Spleen (tissue), 11 donors: ENCODE results near the gene LACTBL1. TPM values are rescaled to one million over a fixed set of nuclear protein-coding genes. Genes with fewer than 3 reads are reported as not detected.

Source experiments
- DNase-seq: peaks from one replicate; pipeline ENCODE4 v3.0.0-alpha.2; 2020
- H3K27ac ChIP-seq, 8 donors: fragments of 200-600 bp; sonication (generic) in 7 of 8; 1 replicate in 4 of 8; 2 replicates in 4 of 8; pipeline versions ENCODE4 v1.5.0 to v1.8.0; 2016 to 2021; ENCODE audit warnings: inconsistent platforms in 4 of 8, mild to moderate bottlenecking in 4 of 8, moderate library complexity in 1 of 8
- H3K27me3 ChIP-seq, 7 donors: fragments of 200-600 bp; sonication (generic) in 6 of 7; replicated peaks in 1 of 7; 1 replicate in 4 of 7; 2 replicates in 3 of 7; pipeline versions ENCODE4 v1.5.0 to v1.8.0; 2016 to 2021; ENCODE audit warnings: inconsistent platforms in 3 of 7, mild to moderate bottlenecking in 1 of 7
- H3K36me3 ChIP-seq, 6 donors: fragments of 200-600 bp; sonication (generic) in 5 of 6; 1 replicate in 4 of 6; 2 replicates in 2 of 6; pipeline versions ENCODE4 v1.5.0 to v1.8.0; 2016 to 2021; ENCODE audit warnings: inconsistent platforms in 2 of 6
- H3K4me1 ChIP-seq, 6 donors: fragments of 200-600 bp; sonication (generic) in 5 of 6; 1 replicate in 3 of 6; 2 replicates in 3 of 6; pipeline versions ENCODE4 v1.5.0 to v1.8.0; 2016 to 2021; ENCODE audit warnings: inconsistent platforms in 3 of 6
- H3K4me3 ChIP-seq, 8 donors: fragments of 200-600 bp; sonication (generic) in 7 of 8; 1 replicate in 4 of 8; 2 replicates in 4 of 8; pipeline versions ENCODE4 v1.5.0 to v1.8.0; 2016 to 2021; ENCODE audit warnings: inconsistent platforms in 4 of 8, mild to moderate bottlenecking in 4 of 8, moderate library complexity in 2 of 8
- H3K9me3 ChIP-seq, 8 donors: fragments of 200-600 bp; sonication (generic) in 7 of 8; 1 replicate in 4 of 8; 2 replicates in 4 of 8; pipeline versions ENCODE4 v1.5.0 to v1.8.0; 2016 to 2021; ENCODE audit warnings: inconsistent platforms in 4 of 8
- CTCF ChIP-seq, 11 experiments: fragments of 200-600 bp in 7 of 11; fragments of 450-650 bp in 4 of 11; sonication (generic) in 4 of 11; IDR thresholded peaks in 8 of 11; conservative IDR thresholded peaks in 3 of 11; 1 replicate in 7 of 11; 2 replicates in 4 of 11; pipeline versions ENCODE4 v1.4.0 to v1.8.0; 2016 to 2021; ENCODE audit warnings: antibody characterized with exemption in 11 of 11, inconsistent platforms in 4 of 11, mild to moderate bottlenecking in 1 of 11
- POLR2A ChIP-seq, 3 donors: fragments of 450-650 bp; IDR thresholded peaks; one replicate each; pipeline ENCODE4 v1.5.1; 2017; ENCODE audit warnings: antibody characterized with exemption in 3 of 3, mild to moderate bottlenecking in 1 of 3
- POLR2AphosphoS5 ChIP-seq, 3 donors: sonication (generic); formaldehyde crosslinking; IDR thresholded peaks; one replicate each; pipeline ENCODE4 v1.5.1; 2017; ENCODE audit warnings: antibody characterized with exemption in 3 of 3
- WGBS, 5 donors: extraction: QIAGEN DNeasy Blood & Tissue Kit in 3 of 5; methylation state at CpG; one replicate each; pipeline versions ENCODE4 v1.1.5 to v1.1.7; 2013 to 2018; 5-methylcytosine and 5-hydroxymethylcytosine counted together
- intact Hi-C: fragments of 100-400 bp; cut with DNase I; formaldehyde crosslinking; loops from one replicate; pipeline ENCODE4 v1.15.0; 2023; ENCODE audit warnings: low total_unique reads
- polyA plus RNA-seq, 3 donors: library from polyadenylated mRNA; stranded (reverse); fragments of 200-250 nt; gene quantifications; one replicate each; pipeline ENCODE4 v1.2.1, GENCODE V29; 2013
- total RNA-seq, 7 donors: library from RNA; depleted of rRNA in 3 of 7; stranded (reverse); fragments of >200 nt in 3 of 7; fragmentation: NEBNext Ultra II Directional in 4 of 7; extraction: Animal tissue kit (Norgen Biotek cat#: 25700) in 4 of 7; gene quantifications; one replicate each; pipeline versions ENCODE4 v1.1.0 to v1.2.1, GENCODE V29; 2016 to 2021
- donor health status: healthy with polysubstance abuse.
- donor health status: DM: no; HTN: no; CAD: no; lungs with moderate emphysema.
- donor health status: DM: no; HTN: no; CAD: no.
- donor health status: Bipolar disorder and iron deficiency.
- donor health status: healthy.
- donor health status: DM: no; HTN: no; CAD: no.
- donor health status: DM: yes; HTN: yes; CAD: no.

The LACTBL1 gene
- total and polyA plus RNA-seq, 10 donors, result not detected

GRCh38 chr1:22930240-22930912 is 42.3 kb downstream of the LACTBL1 start:
- peaks cover 0 to 6% (median 0%) of the 10 kb centered on the region in 7 donors for H3K27me3 ChIP-seq
- 34 to 46% (median 39%) methylated on average over 11 of the region's 11 CpGs for WGBS, 5 donors
- H3K36me3 ChIP-seq, result no peaks in the 10 kb centered on the region
- DNase-seq, result peak; percentile 57
- TF ChIP-seq CTCF (IDR thresholded peaks at IDR 0.05 in 8 of 11, conservative IDR thresholded peaks at IDR 0.05 in 3 of 11) (peak; percentile 36 to 74 (median 63)), POLR2A (IDR thresholded peaks at IDR 0.05) (no peak), POLR2AphosphoS5 (IDR thresholded peaks at IDR 0.05) (no peak)
- H3K9me3 ChIP-seq, result peaks cover 0 to 2% (median 0%) of the 10 kb centered on the region in 8 donors
- no peak overlapping the region for H3K27ac ChIP-seq
- H3K4me3 ChIP-seq, result no peak overlapping the region
- no peaks in the 10 kb centered on the region for H3K4me1 ChIP-seq
- intact Hi-C loops, result loop anchor here (10.0 kb wide), 2 partner anchors 226 to 266 kb away; no protein-coding TSS in a partner anchor

GRCh38 chr1:22925111-22925510 is 47.6 kb downstream of the LACTBL1 start:
- intact Hi-C loops, result no loop called here

GRCh38 chr1:22922640-22923039 is 50.0 kb downstream of the LACTBL1 start:
- Histone ChIP-seq H3K4me1 (peaks cover 0 to 6% (median 0%) of the 10 kb centered on the region in 6 donors), H3K27ac (no peak overlapping the region), H3K36me3 (no peaks in the 10 kb centered on the region), H3K9me3 (no peaks in the 10 kb centered on the region), H3K27me3 (peaks cover 0 to 13% (median 0%) of the 10 kb centered on the region in 7 donors), H3K4me3 (no peak overlapping the region)
- intact Hi-C loops, result no loop called here
- WGBS, 5 donors, result 87 to 97% (median 91%) methylated on average over 1 of the region's 1 CpG
- peak; percentile 9 for DNase-seq
- TF ChIP-seq POLR2A (IDR thresholded peaks at IDR 0.05) (no peak), POLR2AphosphoS5 (IDR thresholded peaks at IDR 0.05) (no peak), CTCF (IDR thresholded peaks at IDR 0.05 in 8 of 11, conservative IDR thresholded peaks at IDR 0.05 in 3 of 11) (no peak)

More at GRCh38 chr1:22925111-22925510, 47.6 kb downstream of the LACTBL1 start:
- TF ChIP-seq POLR2AphosphoS5 (IDR thresholded peaks at IDR 0.05) (no peak), CTCF (IDR thresholded peaks at IDR 0.05 in 8 of 11, conservative IDR thresholded peaks at IDR 0.05 in 3 of 11) (no peak), POLR2A (IDR thresholded peaks at IDR 0.05) (no peak)
- Histone ChIP-seq H3K9me3 (no peaks in the 10 kb centered on the region), H3K27me3 (peaks cover 0 to 12% (median 0%) of the 10 kb centered on the region in 7 donors), H3K27ac (no peak overlapping the region), H3K36me3 (no peaks in the 10 kb centered on the region), H3K4me3 (no peak overlapping the region), H3K4me1 (peaks cover 0 to 6% (median 0%) of the 10 kb centered on the region in 6 donors)
- peak; percentile 66 for DNase-seq
- WGBS, 5 donors, result 76 to 85% (median 83%) methylated on average over 9 of the region's 9 CpGs

GRCh38 chr1:22921452-22922126 is 51.1 kb downstream of the LACTBL1 start:
- 74 to 86% (median 83%) methylated on average over 8 of the region's 8 CpGs for WGBS, 5 donors
- intact Hi-C loops, result no loop called here
- H3K27me3 ChIP-seq, result peaks cover 0 to 9% (median 0%) of the 10 kb centered on the region in 7 donors
- no peak overlapping the region for H3K4me3 ChIP-seq
- peaks cover 0 to 14% (median 3%) of the 10 kb centered on the region in 6 donors for H3K4me1 ChIP-seq
- DNase-seq, result no peak
- H3K9me3 ChIP-seq, result no peaks in the 10 kb centered on the region
- TF ChIP-seq CTCF (IDR thresholded peaks at IDR 0.05 in 8 of 11, conservative IDR thresholded peaks at IDR 0.05 in 3 of 11) (no peak), POLR2AphosphoS5 (IDR thresholded peaks at IDR 0.05) (no peak), POLR2A (IDR thresholded peaks at IDR 0.05) (no peak)
- H3K27ac ChIP-seq, result no peak overlapping the region
- no peaks in the 10 kb centered on the region for H3K36me3 ChIP-seq
